ENCODE data around the gene COL4A2.
A peak's percentile ranks its signal among the peaks of the same experiment; 100 is the strongest.

The COL4A2 gene

GRCh38 chr13:110360598-110360997, 53.5 kb downstream of the COL4A2 start:
- DNase-seq: no peak

GRCh38 chr13:110361365-110361911, 54.4 kb downstream of the COL4A2 start:
- DNase-seq: no peak

DNA sequence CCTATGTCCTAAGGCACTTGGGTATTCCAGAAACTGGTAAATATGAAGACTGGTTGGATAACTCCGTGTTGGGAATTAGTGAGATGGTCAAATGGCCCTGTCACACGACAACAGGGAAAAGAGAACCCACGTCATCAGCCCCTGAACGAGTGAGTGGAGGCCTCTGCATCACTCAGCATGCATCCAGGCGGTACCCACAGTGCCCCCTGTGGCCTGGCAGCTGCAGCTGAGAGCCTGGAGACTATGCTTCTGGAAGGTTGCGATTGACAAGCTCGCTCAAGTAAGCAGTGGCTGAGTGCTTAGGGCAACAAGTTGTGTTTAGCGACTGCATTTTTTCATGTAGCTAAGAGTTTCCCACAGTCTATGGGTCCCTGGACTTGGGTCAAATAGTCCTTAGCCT, 55.9 kb downstream of the COL4A2 start:
- no peak for DNase-seq

DNA sequence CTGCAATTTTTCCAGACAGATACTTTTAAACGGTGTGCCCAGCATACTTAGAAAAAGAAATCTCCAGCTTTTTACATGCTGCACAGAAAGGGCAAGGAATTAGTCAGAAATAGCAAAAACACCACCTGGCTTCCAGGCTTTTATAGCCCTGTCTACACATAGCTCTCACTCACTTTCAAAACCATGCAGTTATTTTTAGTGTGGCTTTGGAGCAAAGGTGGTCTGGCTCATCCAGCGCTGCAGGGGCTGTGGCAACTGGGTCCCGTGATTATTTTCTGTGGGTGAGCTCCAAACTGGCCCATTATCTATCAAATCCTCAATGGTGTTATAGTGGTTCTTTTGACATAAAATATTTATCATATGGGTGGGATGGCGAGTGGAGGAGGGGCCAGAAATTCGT, 57.0 kb downstream of the COL4A2 start:
- DNase-seq: no peak

DNA sequence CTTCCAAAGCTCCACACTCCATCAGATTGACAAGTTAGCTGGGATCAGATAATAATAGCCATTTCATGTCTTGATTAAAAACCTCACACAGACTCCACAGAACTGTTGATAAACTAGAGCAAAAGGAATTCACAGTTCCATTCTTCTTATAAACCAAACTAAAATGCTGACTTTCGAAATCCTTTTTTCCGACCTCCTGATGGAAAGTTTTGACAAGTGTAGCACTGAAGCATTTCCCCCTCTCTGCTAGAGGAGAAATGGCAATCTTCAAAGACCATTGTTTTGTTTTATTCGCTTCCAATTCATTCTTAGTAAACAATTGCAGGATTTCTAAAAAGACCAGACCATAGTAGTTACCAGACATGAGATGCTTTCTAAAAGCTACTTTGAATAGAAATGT, 58.8 kb downstream of the COL4A2 start:
- no peak for DNase-seq

GRCh38 chr13:110366733-110367132, 59.6 kb downstream of the COL4A2 start:
- no peak for DNase-seq

DNA sequence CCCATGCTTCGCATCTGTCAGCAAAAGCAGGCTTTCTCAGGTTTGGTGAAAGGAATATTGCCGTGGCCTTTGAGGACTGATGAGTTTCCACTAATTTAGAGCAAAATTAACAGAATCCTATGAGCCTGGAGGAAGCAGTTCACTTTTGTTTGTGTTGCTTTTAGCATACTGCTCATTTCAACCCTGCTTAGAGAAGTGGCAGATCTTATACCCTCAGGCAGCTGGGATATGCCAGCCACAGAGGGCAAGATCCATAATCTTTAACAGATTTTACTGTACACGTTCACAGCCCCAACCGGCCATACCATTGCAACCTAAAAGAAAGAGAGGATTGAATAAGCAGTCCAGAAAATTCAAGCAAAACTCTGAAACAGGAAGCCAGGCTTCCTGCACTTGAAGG, 60.5 kb downstream of the COL4A2 start:
- DNase-seq: no peak

- DNase-seq: no peak
These were observed 61.3 kb downstream of the COL4A2 start for GRCh38 chr13:110368408-110368807.

DNA sequence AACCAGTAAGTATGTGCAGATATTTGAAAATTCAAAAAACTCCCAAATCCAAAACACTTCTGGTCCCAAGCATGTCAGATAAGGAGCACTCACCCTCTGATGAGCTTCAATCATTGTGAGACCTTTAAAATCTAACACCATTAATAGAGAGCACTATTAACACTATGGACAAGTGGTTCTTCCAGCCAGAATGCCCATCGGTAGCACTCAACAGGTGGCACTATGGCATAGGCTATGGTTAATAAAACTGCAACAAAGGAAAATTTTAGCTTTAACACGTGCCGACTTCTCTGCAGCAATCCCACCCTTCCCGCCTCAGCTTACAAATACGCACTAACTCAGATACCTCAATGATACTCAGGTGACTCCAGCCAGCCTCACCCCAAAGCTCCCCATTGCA, 62.3 kb downstream of the COL4A2 start:
- DNase-seq: no peak

DNA sequence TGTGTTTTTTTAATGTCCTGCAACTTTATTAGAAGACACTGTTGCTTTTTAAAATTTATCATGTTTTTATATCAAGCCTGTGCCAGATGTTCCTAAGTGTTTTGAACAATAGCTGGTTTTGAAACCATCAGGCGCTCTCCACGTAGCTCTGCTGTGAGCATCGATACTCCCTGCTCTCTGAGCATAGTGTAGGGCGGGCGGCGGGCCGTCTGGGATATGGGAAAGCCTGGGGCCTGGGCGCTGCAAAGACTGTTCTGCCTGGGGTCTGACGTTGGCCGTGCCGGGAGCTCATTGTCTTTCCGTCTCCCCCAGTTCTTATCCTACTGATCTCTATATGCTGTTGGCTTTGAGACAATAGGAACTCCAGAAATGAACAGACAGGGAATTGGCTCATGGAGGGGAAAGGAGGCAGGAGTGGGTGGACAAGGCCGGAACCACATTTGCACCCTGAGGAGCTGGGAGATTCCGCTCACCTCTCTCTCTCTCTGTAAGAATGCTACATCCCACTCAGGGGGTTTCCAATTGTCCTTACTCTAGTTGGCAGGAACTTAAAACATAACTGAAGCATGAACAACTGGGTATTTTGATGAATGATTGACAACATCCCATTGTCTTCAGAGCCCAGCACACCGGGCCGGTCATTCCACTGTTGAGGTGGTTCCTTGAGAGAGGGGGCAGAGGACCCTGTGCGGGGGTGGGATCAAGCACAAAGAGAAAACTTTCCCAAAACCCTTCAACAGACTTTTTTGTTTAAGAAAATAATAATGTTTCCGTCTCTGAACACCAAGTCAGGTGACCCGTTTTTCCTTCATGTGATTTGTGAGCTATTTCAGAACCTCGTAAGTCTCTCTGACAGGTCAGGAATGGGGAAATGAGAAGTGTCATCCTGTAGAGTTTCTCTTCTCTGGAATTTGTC, 64.7 kb downstream of the COL4A2 start:
- DNase-seq: no peak

GRCh38 chr13:110372676-110373075, 65.6 kb downstream of the COL4A2 start:
- DNase-seq: peak in 1 of 3 experiments; percentile 52

- DNase-seq: no peak
These were observed 66.5 kb downstream of the COL4A2 start for GRCh38 chr13:110373617-110374016.

GRCh38 chr13:110374431-110375370, 67.6 kb downstream of the COL4A2 start:
- no peak for DNase-seq

DNA sequence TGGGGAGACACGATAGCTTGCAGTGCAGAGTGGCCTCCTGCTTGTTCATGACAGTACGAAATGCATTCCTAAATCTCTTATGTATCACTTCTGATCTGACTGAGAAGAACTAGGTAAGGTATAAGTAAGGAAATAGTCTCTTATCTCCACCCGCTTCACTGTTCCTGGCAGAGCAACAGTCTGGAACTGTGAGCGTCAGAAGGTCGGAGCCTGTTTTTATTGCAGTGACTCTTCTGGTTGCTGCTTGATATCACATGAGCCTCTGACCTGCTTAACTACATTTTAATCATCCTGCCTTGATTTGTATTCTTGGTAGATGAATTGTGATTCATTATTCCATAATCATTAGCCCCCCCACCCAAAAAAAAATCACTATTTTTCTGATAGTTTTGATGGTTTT, 69.0 kb downstream of the COL4A2 start:
- DNase-seq: no peak

DNA sequence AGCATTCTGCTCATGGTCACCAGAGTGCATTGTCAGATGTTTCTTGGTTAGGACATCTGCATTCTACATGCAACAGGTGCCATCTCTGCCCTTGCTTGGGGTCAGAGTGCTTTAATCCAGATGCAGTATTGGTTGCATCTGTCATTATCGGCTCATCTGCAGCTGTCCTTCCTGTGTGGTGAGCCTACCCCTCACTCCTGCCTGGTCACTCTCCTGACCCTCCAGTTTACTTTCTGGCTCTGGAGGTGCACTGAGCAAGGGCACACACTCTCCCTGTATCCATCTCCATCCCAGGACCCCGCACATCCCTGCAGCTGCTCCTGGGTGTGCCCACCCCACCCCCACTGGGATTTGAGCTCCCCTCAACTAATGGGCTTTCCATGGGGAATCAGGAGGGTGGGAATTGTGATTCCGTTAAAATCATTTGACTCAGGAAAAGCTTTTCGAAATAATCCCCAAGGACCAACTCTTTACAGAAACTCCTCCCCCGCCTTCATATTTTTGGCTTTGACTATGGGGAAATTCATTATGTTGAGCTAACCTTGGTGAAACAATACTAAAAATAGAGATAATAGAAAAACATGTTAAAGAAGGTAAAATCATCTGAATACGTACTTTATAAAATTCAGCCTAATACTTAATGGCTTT, 70.2 kb downstream of the COL4A2 start:
- no peak for DNase-seq

DNA sequence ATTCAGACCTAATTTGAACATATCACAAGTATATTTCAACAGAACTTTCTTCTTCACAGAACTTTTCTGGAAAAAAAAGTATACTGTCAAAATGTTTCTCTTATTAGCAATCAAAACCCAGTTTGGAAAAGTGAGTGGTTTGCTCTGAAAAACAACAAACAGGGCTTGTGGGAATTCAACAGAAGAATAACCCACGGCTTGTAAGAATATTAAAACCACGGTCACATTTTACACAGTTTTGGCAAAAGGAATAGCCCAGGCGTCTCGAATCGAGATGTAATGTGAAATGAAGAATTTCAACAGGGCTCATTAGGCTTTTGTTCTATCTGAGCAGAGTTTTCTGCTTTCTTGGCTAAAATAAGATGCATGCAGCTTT, 70.7 kb downstream of the COL4A2 start:
- DNase-seq: no peak

DNA sequence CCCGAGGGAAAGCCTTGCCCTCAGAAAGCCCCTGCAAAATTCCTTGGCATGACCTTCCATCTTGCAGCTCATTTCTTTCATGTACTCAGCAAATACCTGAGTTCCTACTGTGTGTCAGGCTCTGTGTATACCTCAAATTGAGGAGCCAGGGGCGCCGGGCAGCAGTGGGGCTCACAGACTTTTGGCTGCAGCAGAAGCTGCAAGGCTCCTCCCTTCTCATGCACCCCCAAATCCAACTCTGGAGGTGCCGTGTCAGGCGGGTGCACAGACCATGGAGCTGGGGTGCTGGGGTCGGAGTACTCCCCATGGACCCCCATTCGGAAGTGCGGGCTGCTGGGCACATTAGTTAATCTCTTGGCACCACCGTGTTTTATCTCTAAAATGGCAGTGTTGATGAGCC, 72.3 kb downstream of the COL4A2 start:
- no peak for DNase-seq

GRCh38 chr13:110379905-110380341, 72.8 kb downstream of the COL4A2 start:
- no peak for DNase-seq

DNA sequence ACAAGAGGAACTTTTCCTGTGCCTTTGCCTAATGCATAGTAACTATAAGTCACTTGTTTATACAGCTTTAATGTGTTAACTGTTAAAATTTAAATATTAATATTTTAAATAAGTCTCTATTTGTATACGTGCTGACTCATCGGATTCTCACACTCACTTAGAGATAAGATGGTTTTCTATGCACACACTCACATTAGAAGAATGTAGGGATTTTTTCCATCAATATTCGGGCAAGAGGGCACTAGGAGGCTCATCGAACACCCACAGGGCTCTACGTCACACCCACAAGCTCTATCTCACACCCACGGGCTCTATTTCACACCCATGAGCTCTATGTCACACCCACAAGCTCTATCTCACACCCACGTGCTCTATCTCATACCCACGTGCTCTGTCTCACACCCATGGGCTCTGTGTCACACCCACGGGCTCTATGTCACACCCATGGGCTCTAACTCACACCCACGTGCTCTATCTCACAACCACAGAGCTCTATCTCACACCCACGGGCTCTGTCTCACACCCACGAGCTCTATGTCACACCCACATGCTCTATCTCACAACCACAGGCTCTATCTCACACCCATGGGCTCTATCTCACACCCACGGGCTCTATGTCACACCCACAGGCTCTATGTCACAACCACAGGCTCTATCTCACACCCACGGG, 73.4 kb downstream of the COL4A2 start:
- no peak for DNase-seq

GRCh38 chr13:110381029-110381360, 73.9 kb downstream of the COL4A2 start:
- no peak for DNase-seq

DNA sequence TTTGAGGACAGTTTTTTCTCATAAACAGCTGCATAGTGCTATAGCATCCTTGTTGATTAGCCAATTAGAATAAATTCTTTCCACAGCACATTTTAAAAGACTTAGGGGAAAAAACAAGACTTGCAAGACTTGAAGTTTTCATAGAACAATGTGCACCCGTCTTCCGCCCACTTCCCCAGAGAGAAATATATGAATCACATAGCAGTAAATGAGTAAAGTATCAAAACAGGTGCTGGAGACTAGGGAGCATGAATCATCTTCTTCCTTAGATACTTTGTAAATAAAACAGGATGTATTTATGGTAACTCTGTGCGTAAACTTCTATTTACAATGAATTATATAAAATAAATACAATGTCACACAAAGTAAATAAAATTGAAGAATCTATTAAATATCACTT, 75.1 kb downstream of the COL4A2 start:
- no peak for DNase-seq

DNA sequence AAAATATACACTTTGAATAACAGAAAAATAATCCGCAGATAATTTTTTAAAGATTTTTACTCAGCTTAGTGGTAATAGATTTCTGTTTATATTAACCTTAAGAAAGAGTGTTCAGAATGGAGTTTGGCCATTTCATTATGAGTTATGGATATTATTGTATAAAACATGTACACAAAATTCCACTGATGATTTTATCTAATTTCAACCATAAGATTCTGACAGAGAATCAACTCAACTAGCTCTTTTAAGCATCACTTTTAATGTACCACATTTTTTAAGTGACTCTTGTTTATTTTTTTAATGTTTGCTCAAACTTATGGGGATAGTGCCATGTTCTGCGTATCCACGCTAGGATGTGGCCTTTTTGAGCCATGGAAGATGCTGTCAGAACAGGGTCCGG, 75.7 kb downstream of the COL4A2 start:
- DNase-seq: no peak

All from NCI-H1417 (cell line).